Mammary epithelial cell (primary cell): ENCODE measurements around the gene USP9X.

Source experiments
- CTCF ChIP-seq, 2 donors: IDR thresholded peaks in 1 of 2; conservative IDR thresholded peaks in 1 of 2; 2 replicates each; pipeline ENCODE4 v1.5.1; 2011 to 2012; ENCODE audit warnings: inconsistent platforms in 2 of 2, low read length in 2 of 2, mild to moderate bottlenecking in 2 of 2, control low read depth in 1 of 2, low read depth in 1 of 2; ENCODE audit not compliant: insufficient read depth in 1 of 2; ENCODE audit errors: extremely low read depth in 1 of 2
- EZH2 ChIP-seq: IDR thresholded peaks from 2 replicates; pipeline ENCODE4 v1.6.1; 2012; ENCODE audit warnings: low read length, inconsistent platforms, borderline replicate concordance

- peak in 1 of 2 donors; percentile 22 for TF ChIP-seq CTCF (conservative IDR thresholded peaks at IDR 0.05 in 1 of 2, IDR thresholded peaks at IDR 0.05 in 1 of 2; ENCODE audit: extremely low read depth in 1 of 2, insufficient read depth in 1 of 2, low read depth in 1 of 2, low read length in 2 of 2)
- TF ChIP-seq EZH2 = no peak
These were observed 60.8 kb downstream of the USP9X start for GRCh38 chrX:41145920-41146608.
